GOT3 (cell line): ENCODE measurements around the gene ZNF184.

Experiments
- DNase-seq: peaks from one replicate; lab custom pipeline; 2025; ENCODE audit warnings: mixed read lengths; lab: John Stamatoyannopoulos, UW

ZNF184 gene

DNA sequence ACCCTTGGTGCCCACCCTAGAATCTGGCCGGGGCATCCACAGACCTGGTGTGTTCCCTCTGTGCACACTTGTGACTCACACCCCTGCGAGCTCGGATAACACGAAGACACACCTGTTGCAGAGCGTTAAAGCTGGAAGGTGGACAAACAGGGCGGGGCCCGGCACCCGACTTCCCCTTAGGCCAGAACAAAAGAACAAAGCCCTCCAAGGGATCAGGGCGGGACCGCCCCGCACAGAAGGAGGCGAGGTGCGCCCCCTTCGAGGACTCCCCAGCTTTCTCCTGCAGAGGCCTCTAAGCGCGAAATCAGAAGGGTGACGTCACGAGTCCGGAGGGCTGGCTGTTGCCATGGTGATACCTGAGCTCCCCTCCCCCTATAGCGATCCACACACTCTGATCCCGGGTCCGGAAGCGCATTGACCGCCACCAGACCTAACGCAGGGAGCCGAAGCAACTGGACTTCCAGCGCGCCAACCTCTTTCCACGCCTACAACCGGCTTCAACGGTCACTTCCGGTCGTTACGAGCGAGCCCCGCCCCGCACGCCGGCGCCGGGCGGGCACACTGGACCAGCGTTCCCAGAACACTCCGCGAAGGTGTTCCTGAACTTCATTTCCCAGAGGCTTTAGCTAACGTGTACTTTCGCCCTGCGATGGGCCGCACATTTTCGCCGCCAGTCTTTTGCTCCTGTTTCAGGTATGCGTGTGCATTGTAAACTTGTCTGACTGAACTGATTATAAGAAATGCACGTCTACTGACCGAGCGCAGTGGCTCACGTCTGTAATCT, at the start of gene ZNF184:
Gene ZNF184 (minus strand): TSS at position 489 of the 784 bp plus-strand sequence. CDS start 811 bp downstream, outside the sequence.
- DNase-seq, result peak; percentile 88

- DNase-seq, result peak; percentile 43
Observed at GRCh38 chr6:27518881-27519795, 46.2 kb upstream of the ZNF184 start.

DNA sequence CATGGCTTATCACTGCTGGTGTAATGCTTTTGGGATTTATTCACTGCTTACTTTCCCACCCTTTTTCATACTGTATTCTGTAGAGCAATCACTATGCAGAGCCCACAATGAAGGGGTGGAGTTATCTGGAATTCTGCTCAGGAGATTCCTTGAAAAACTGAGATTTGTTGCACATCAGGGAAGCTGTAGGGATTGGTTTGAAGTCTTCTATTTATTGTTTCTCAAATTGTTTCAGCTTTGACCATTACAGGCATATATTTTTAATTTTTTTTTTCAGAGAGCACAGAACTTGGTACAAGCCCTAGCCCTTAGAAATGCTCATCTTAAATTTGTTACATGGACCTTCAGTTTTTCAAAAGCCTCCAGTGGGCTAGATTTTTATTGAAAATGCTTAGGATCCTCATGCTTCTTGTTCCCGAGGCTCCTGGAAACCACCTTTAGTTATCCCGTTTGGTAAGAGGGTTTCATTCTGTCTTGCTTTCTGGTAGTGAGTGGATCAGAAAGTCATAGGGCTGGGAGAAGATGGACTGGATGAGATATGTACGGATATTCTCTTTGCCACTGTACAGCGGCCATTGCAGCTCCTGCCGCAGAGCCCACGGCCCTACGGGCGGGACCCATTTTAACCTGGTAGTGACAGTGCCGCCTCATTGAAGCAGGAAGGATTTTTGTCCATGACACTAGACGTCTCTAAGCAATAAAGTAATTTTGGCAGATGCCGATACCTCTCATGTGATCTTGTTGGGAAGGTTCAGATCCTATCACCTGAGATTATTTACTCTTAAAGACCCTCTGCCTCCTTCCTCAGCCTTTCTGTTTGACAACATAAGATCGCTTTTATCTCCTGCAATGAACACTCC, 45.3 kb upstream of the ZNF184 start:
- DNase-seq, result no peak

GRCh38 chr6:27517238-27517637, 44.3 kb upstream of the ZNF184 start:
- DNase-seq, result no peak

- DNase-seq, result no peak
Observed at GRCh38 chr6:27514906-27515495, 42.1 kb upstream of the ZNF184 start.

GRCh38 chr6:27512525-27512924, 39.6 kb upstream of the ZNF184 start:
- no peak for DNase-seq

DNA sequence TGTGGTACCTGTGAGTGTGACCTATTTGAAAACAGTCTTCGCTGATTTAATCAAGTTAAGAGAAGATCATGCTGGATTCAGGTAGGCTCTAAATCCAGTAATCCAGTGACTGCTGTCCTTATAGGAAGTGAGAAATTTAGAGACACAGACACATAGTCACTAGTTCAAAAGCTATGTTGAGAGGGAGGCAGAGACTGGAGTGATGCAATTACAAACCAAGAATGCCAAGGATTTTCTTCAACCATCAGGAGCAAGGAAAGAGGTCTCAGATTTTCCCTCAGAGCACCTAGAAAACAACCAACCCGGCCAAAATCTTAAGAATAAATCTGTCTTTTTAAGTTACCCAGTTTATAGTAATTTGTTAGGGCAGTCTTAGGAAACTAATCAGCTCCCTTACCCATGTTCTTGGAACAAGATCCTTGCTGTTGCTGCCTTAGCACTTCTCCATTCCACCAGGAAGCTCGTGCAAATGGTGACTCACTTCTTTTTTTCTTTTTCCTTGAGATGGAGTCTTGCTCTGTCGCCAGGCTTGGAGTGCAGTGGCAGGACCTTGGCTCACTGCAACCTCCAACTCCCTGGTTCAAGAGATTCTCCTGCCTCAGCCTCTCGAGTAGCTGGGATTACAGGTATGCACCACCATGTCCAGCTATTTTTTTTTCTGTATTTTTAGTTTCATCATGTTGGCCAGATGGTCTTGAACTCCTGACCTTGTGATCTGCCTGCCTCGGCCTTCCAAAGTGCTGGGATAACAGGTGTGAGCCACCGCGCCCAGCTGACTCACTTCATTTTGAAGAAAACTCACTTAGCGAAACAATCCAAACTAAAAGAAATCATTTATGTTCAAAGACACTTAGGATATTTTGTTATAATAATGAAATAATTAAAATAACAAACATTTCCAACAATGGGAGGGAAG, 34.4 kb upstream of the ZNF184 start:
- no peak for DNase-seq

- DNase-seq, result no peak
Observed at GRCh38 chr6:27505209-27506027, 32.5 kb upstream of the ZNF184 start.

DNA sequence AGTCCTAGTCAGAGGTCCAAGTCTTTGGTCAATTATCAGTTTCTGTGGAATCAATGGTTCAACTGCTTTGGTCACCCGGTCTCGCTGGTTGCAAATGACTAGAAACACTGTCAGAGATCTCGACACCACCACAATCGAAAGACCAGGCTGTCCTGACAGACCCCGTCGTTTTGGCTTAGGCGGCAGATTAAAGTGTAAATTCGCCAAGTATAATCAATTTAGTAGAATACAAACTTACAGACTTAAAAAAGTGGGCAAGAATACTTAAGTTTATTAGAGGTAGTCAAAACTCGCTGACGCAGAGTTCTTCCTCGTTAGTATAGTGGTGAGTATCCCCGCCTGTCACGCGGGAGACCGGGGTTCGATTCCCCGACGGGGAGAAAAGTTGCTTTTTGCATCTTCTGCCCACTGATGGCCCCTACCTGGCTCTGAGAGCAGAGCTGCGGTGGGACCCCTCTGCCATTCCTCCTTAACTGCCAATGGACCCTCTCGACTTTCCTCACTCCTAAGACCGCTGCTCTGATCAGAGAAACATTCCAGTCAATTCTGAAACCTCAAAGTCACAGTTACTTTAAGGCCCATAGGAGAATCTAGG, 30.6 kb upstream of the ZNF184 start:
- DNase-seq, result peak; percentile 13

DNA sequence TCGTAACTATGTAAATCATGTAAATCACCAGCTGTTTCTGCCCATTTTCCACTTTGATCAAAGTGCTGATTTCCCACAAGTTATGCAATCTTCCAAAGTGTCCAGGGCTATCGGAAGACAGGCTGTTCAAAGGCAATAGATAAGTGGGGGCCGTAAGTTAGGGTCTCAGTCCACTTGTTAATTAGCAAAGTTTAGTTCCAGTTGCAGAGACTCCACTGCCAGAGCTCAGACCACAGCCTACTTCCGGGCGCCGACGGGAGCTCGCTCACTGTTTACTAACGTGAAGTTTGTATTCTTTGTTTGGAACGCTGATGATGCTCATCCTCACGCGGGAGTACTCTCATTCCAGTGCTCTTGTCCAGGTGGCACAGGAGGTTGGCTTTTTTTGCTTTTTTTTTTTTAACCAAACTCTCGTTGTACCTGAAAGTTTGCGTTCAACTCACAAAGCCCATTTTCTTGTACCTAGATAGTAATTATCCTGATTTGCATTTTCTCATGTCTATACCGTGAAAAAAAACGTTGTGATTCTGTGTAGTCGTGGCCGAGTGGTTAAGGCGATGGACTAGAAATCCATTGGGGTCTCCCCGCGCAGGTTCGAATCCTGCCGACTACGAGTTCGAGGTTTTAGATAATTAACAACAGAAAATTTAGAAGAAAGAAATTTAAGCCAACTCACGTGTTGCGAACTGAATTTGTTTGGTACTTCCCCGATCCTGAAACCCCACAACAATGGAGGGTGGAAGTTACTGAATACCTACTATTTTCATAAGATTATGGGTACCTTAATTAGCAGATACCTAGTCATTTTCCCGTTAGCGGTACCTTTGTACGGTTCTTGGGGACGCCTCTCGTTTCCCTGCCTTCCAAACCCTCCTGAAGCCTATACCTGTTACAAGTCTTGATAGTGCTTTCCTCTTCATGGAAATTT, 29.9 kb upstream of the ZNF184 start:
- DNase-seq, result no peak

- DNase-seq, result no peak
Observed at GRCh38 chr6:27501187-27501586, 28.3 kb upstream of the ZNF184 start.

GRCh38 chr6:27500177-27500576, 27.3 kb upstream of the ZNF184 start:
- no peak for DNase-seq

DNA sequence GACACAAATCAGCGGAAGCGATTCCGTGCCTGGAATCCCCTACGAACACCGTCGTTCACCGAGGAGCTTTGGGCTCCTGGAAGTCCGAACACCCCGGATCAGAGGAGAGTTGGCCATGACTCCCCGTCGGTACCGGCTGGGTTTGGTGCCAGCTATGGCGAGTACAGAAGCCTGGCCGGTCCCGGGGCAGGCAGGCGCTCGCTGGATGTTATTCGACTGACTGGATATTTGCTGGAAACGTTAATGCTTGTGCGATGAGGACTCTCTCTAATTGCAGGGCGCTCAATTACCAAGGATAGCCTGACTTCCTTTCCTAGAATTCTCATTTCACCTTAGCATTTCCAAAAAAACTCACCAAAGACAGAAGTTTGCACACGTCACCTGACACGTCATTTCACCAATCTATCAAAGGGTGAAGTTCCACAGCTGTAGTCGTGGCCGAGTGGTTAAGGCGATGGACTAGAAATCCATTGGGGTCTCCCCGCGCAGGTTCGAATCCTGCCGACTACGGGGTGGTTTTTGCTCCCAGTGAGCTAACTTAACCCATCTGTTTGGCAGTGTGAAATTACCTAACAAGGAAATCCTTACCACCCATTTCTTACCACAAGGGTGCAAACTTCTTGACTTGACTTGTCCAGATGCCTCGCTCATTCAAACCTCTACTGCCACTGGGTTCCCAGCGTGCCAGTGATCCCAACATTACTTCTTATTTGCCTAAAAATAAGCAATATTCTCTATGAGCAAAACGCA, 22.7 kb upstream of the ZNF184 start:
- DNase-seq, result peak; percentile 44

DNA sequence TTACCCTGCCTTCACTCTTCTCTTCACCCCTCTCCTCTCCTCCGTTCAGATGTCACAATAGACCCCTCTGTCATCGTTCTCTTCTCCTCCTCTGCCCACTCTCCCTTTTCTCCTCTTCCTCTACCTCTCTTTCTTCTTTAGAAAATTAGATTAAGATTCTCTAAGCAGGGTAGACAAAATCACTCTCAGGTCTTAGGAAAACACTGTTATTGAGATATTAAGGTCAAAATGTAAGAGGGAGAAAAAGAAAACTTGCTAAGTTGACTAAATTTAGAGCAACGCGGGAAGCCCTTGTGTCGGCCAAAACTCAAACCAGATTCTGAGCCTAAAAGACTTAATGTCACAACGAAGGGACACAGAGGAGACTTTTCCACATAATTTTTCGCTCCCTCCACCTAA, 22.1 kb upstream of the ZNF184 start:
- no peak for DNase-seq

- DNase-seq, result no peak
Observed at GRCh38 chr6:27494103-27494502, 21.2 kb upstream of the ZNF184 start.

- DNase-seq, result no peak
Observed at GRCh38 chr6:27492631-27493190, 19.8 kb upstream of the ZNF184 start.
